Measurements from ENCODE around the gene ATP2B1.
"Not testable (repeated sequence)": the region's sequence is repeated elsewhere in the genome, so short reads cannot be mapped to it uniquely, and the experiment has no call there.

ATP2B1 gene

GRCh38 chr12:89712706-89713105 is 4.1 kb upstream of the ATP2B1 start:
- no peak for DNase-seq (ENCODE audit: low read depth)

GRCh38 chr12:89710873-89711750 is 2.5 kb upstream of the ATP2B1 start:
- DNase-seq (ENCODE audit: low read depth) = no peak

- DNase-seq (ENCODE audit: low read depth) = peak; percentile 66
Measured at GRCh38 chr12:89709995-89710872, 1.6 kb upstream of the ATP2B1 start.

GRCh38 chr12:89709157-89709994 is 738 bp upstream of the ATP2B1 start:
- DNase-seq (ENCODE audit: low read depth) = peak; percentile 99

- DNase-seq (ENCODE audit: low read depth) = peak; percentile 46
Measured at GRCh38 chr12:89707703-89708564, 704 bp downstream of the ATP2B1 start.

- peak; percentile 13 for DNase-seq (ENCODE audit: low read depth)
Measured at GRCh38 chr12:89706986-89707702, 1.5 kb downstream of the ATP2B1 start.

GRCh38 chr12:89706551-89706950 is 2.1 kb downstream of the ATP2B1 start:
- DNase-seq (ENCODE audit: low read depth) = no peak

- no peak for DNase-seq (ENCODE audit: low read depth)
Measured at GRCh38 chr12:89704457-89704856, 4.2 kb downstream of the ATP2B1 start.

- DNase-seq (ENCODE audit: low read depth) = no peak
Measured at GRCh38 chr12:89703768-89704167, 4.9 kb downstream of the ATP2B1 start.

GRCh38 chr12:89702503-89702902 is 6.1 kb downstream of the ATP2B1 start:
- no peak for DNase-seq (ENCODE audit: low read depth)

- no peak for DNase-seq (ENCODE audit: low read depth)
Measured at GRCh38 chr12:89701606-89702206, 6.9 kb downstream of the ATP2B1 start.

- no peak for DNase-seq (ENCODE audit: low read depth)
Measured at GRCh38 chr12:89700191-89700810, 8.3 kb downstream of the ATP2B1 start.

- no peak for DNase-seq (ENCODE audit: low read depth)
Measured at GRCh38 chr12:89698607-89699006, 10.0 kb downstream of the ATP2B1 start.

GRCh38 chr12:89697728-89698127 is 10.9 kb downstream of the ATP2B1 start:
- not testable (repeated sequence) for DNase-seq (ENCODE audit: low read depth)

GRCh38 chr12:89697296-89697695 is 11.3 kb downstream of the ATP2B1 start:
- DNase-seq (ENCODE audit: low read depth) = no peak

GRCh38 chr12:89695830-89696229 is 12.8 kb downstream of the ATP2B1 start:
- DNase-seq (ENCODE audit: low read depth) = no peak

GRCh38 chr12:89695100-89695499 is 13.5 kb downstream of the ATP2B1 start:
- peak; percentile 38 for DNase-seq (ENCODE audit: low read depth)

GRCh38 chr12:89694542-89694941 is 14.1 kb downstream of the ATP2B1 start:
- DNase-seq (ENCODE audit: low read depth) = no peak

GRCh38 chr12:89693639-89694202 is 14.9 kb downstream of the ATP2B1 start:
- DNase-seq (ENCODE audit: low read depth) = peak; percentile 61

Data from EH (cell line).